GM18499 (cell line): Measurements from ENCODE around the gene TULP3.

Experiments
- ATAC-seq: cut with Tn5 transposase; IDR thresholded peaks from one replicate; pipeline ENCODE4 v1.9.1; 2021; ENCODE audit warnings: moderate number of reproducible peaks; ENCODE audit not compliant: insufficient read depth, unreplicated experiment

The TULP3 gene

GRCh38 chr12:2963154-2963759 is 72.6 kb downstream of the TULP3 start:
- no peak for ATAC-seq

GRCh38 chr12:2963760-2964292 is 73.1 kb downstream of the TULP3 start:
- no peak for ATAC-seq

- no peak for ATAC-seq
Measured at GRCh38 chr12:2967651-2968050, 77.0 kb downstream of the TULP3 start.

GRCh38 chr12:2970744-2971143 is 80.1 kb downstream of the TULP3 start:
- ATAC-seq: no peak

GRCh38 chr12:2973566-2973965 is 82.9 kb downstream of the TULP3 start:
- ATAC-seq: no peak

- ATAC-seq: no peak
Measured at GRCh38 chr12:2974560-2974971, 83.9 kb downstream of the TULP3 start.

- ATAC-seq: no peak
Measured at GRCh38 chr12:2976581-2976996, 85.9 kb downstream of the TULP3 start.

- no peak for ATAC-seq
Measured at GRCh38 chr12:2977776-2978175, 87.1 kb downstream of the TULP3 start.

- no peak for ATAC-seq
Measured at GRCh38 chr12:2979806-2980205, 89.1 kb downstream of the TULP3 start.

GRCh38 chr12:2980630-2981029 is 89.9 kb downstream of the TULP3 start:
- no peak for ATAC-seq

- ATAC-seq: no peak
Measured at GRCh38 chr12:2982361-2982760, 91.7 kb downstream of the TULP3 start.

GRCh38 chr12:2984249-2984648 is 93.6 kb downstream of the TULP3 start:
- ATAC-seq: no peak

GRCh38 chr12:2984698-2985097 is 94.0 kb downstream of the TULP3 start:
- no peak for ATAC-seq

GRCh38 chr12:2986876-2987275 is 96.2 kb downstream of the TULP3 start:
- no peak for ATAC-seq

GRCh38 chr12:2988494-2988893 is 97.8 kb downstream of the TULP3 start:
- ATAC-seq: no peak
